SK-N-SH (cell line): Measurements from ENCODE around the gene BABAM1. TPM values are rescaled to one million over a fixed set of nuclear protein-coding genes. Genes with fewer than 3 reads are reported as not detected.
A peak's percentile ranks its signal among the peaks of the same experiment; 100 is the strongest.

ENCODE experiments used
- CTCF ChIA-PET: fragments of 300-600, 350-600 bp; formaldehyde crosslinking; extraction: SDS; loops from one replicate; lab custom pipeline; 2021; lab: Yijun Ruan, JAX
- POLR2A ChIA-PET: fragments of 350-600 bp; sonication (Branson Sonifier 250); formaldehyde crosslinking; extraction: SDS; loops from one replicate; lab custom pipeline; 2020; ENCODE audit warnings: antibody characterized with exemption, inconsistent platforms; lab: Yijun Ruan, JAX
- DNase-seq: peaks from one replicate; pipeline ENCODE4 v3.0.0; 2012
- H2AFZ ChIP-seq: fragments of 200-600 bp; sonication (generic); 2 replicates; pipeline ENCODE4 v1.8.1; 2016; ENCODE audit warnings: antibody characterized with exemption, mild to moderate bottlenecking, low read depth
- H3F3A ChIP-seq: fragments of 200-600 bp; sonication (generic); replicated peaks from 2 replicates; pipeline ENCODE3; 2016; ENCODE audit warnings: antibody characterized with exemption, mild to moderate bottlenecking; ENCODE audit not compliant: insufficient read depth
- H3K27ac ChIP-seq, 2 experiments: fragments of 200-500 bp in 1 of 2; fragments of 200-600 bp in 1 of 2; sonication (Bioruptor generic) in 1 of 2; sonication (generic), shearing (Covaris generic) in 1 of 2; 2 replicates each; pipeline versions ENCODE4 v1.5.1 to v1.6.1; 2014 to 2016; ENCODE audit warnings: low read depth in 2 of 2, inconsistent platforms in 1 of 2, low read length in 1 of 2, mild to moderate bottlenecking in 1 of 2, mixed read lengths in 1 of 2
- H3K27me3 ChIP-seq: fragments of 200-600 bp; sonication (generic), shearing (Covaris generic); 2 replicates; pipeline ENCODE4 v1.6.1; 2016; ENCODE audit warnings: mixed run types; ENCODE audit not compliant: insufficient read depth
- H3K36me3 ChIP-seq, 2 experiments: fragments of 200-500 bp in 1 of 2; fragments of 200-600 bp in 1 of 2; sonication (Bioruptor generic) in 1 of 2; sonication (generic) in 1 of 2; replicated peaks in 1 of 2; 2 replicates each; pipeline versions ENCODE3 to v1.5.1; 2014 to 2016; ENCODE audit warnings: low read length in 1 of 2, mild to moderate bottlenecking in 1 of 2; ENCODE audit not compliant: insufficient read depth in 2 of 2, control insufficient read depth in 1 of 2
- H3K4me1 ChIP-seq, 2 experiments: fragments of 200-500 bp in 1 of 2; fragments of 200-600 bp in 1 of 2; sonication (Bioruptor generic) in 1 of 2; sonication (generic), shearing (Covaris generic) in 1 of 2; 2 replicates each; pipeline versions ENCODE4 v1.5.1 to v1.6.1; 2014 to 2016; ENCODE audit warnings: low read depth in 1 of 2, low read length in 1 of 2, mixed run types in 1 of 2; ENCODE audit not compliant: insufficient read depth in 2 of 2, control insufficient read depth in 1 of 2
- H3K4me2 ChIP-seq: fragments of 200-600 bp; sonication (generic), shearing (Covaris generic); 2 replicates; pipeline ENCODE4 v1.6.1; 2017; ENCODE audit warnings: mixed run types
- H3K4me3 ChIP-seq, 2 experiments: fragments of 200-500 bp in 1 of 2; fragments of 200-600 bp in 1 of 2; sonication (Bioruptor generic) in 1 of 2; sonication (generic), shearing (Covaris generic) in 1 of 2; 2 replicates each; pipeline versions ENCODE4 v1.5.1 to v1.8.1; 2014 to 2016; ENCODE audit warnings: low read depth in 2 of 2, inconsistent platforms in 1 of 2, low read length in 1 of 2, mild to moderate bottlenecking in 1 of 2, mixed read lengths in 1 of 2, moderate library complexity in 1 of 2
- H3K79me2 ChIP-seq: fragments of 200-600 bp; sonication (generic); 2 replicates; pipeline ENCODE4 v1.8.1; 2017; ENCODE audit warnings: mild to moderate bottlenecking; ENCODE audit not compliant: insufficient read depth
- H3K9ac ChIP-seq: fragments of 200-600 bp; sonication (generic); 2 replicates; pipeline ENCODE4 v1.6.1; 2017; ENCODE audit warnings: mixed run types
- H3K9me2 ChIP-seq: fragments of 200-600 bp; sonication (generic); 2 replicates; pipeline ENCODE4 v1.6.1; 2017; ENCODE audit warnings: mixed run types
- H3K9me3 ChIP-seq: fragments of 200-600 bp; sonication (generic); 2 replicates; pipeline ENCODE4 v1.6.1; 2017; ENCODE audit warnings: mixed run types, mild to moderate bottlenecking, moderate library complexity
- H4K20me1 ChIP-seq: fragments of 200-600 bp; sonication (generic); 2 replicates; pipeline ENCODE4 v1.6.1; 2017; ENCODE audit warnings: mild to moderate bottlenecking, mixed run types; ENCODE audit not compliant: insufficient read depth
- CTCF ChIP-seq: fragments of 200-600 bp; sonication (generic); IDR thresholded peaks from 2 replicates; pipeline ENCODE4 v1.6.1; 2017; ENCODE audit warnings: antibody characterized with exemption, mild to moderate bottlenecking, moderate library complexity
- EZH2phosphoT487 ChIP-seq: fragments of 200-600 bp; sonication (generic); IDR thresholded peaks from 2 replicates; pipeline ENCODE4 v1.6.1; 2017; ENCODE audit warnings: low read depth, mixed run types, mild to moderate bottlenecking, antibody characterized with exemption, moderate library complexity, borderline replicate concordance
- FOSL2 ChIP-seq: IDR thresholded peaks from 2 replicates; pipeline ENCODE4 v1.4.0; 2012; ENCODE audit warnings: low read depth, mild to moderate bottlenecking, moderate library complexity, borderline replicate concordance
- FOXJ3 ChIP-seq: sonication (generic); formaldehyde crosslinking; IDR thresholded peaks from 2 replicates; pipeline ENCODE4 v1.5.1; 2020; ENCODE audit warnings: mild to moderate bottlenecking, missing genetic modification reagents
- GABPA ChIP-seq: IDR thresholded peaks from 2 replicates; pipeline ENCODE4 v1.4.0; 2012; ENCODE audit warnings: low read depth, mild to moderate bottlenecking
- JUND ChIP-seq: IDR thresholded peaks from 2 replicates; pipeline ENCODE4 v1.4.0; 2012
- MAX ChIP-seq: IDR thresholded peaks from 2 replicates; pipeline ENCODE4 v1.4.0; 2012; ENCODE audit warnings: low read depth
- MEF2A ChIP-seq: IDR thresholded peaks from 2 replicates; pipeline ENCODE4 v1.4.0; 2012; ENCODE audit warnings: low read depth, borderline replicate concordance
- MXI1 ChIP-seq: IDR thresholded peaks from 2 replicates; pipeline ENCODE4 v1.6.1; 2012; ENCODE audit warnings: mild to moderate bottlenecking, low read depth, low read length, improper control_type of control experiment
- POLR2AphosphoS5 ChIP-seq: IDR thresholded peaks from 2 replicates; pipeline ENCODE4 v1.6.1; 2012; ENCODE audit warnings: low read depth, low read length
- RFX5 ChIP-seq: IDR thresholded peaks from 2 replicates; pipeline ENCODE4 v1.6.1; 2012; ENCODE audit warnings: mild to moderate bottlenecking, improper control_type of control experiment, low read length
- RXRA ChIP-seq: IDR thresholded peaks from 2 replicates; pipeline ENCODE4 v1.4.0; 2012; ENCODE audit warnings: low read depth, mild to moderate bottlenecking, borderline replicate concordance
- SIN3A ChIP-seq: IDR thresholded peaks from 2 replicates; pipeline ENCODE4 v1.6.1; 2012; ENCODE audit warnings: low read depth, mild to moderate bottlenecking, low read length, moderate library complexity, borderline replicate concordance
- SMC3 ChIP-seq: IDR thresholded peaks from 2 replicates; pipeline ENCODE4 v1.6.1; 2012; ENCODE audit warnings: low read depth, low read length, improper control_type of control experiment
- TEAD4 ChIP-seq: IDR thresholded peaks from 2 replicates; pipeline ENCODE4 v1.4.0; 2012; ENCODE audit warnings: mild to moderate bottlenecking, borderline replicate concordance; ENCODE audit not compliant: insufficient read depth
- USF2 ChIP-seq: fragments of 150-350 bp; IDR thresholded peaks from 2 replicates; pipeline ENCODE4 v1.6.1; 2017; ENCODE audit warnings: antibody characterized with exemption, low read length, low read depth, borderline replicate concordance
- YY1 ChIP-seq: IDR thresholded peaks from 2 replicates; pipeline ENCODE4 v1.4.0; 2012; ENCODE audit warnings: low read depth, mild to moderate bottlenecking
- WGBS: methylation state at CpG from one replicate; pipeline ENCODE4 v1.1.6; 2017; ENCODE audit warnings: low lambda C conversion rate; 5-methylcytosine and 5-hydroxymethylcytosine counted together
- polyA plus RNA-seq, 3 experiments: library from polyadenylated mRNA; depleted of rRNA; stranded (reverse); fragments of >200 nt; gene quantifications; 2 replicates each; pipeline ENCODE4 v1.2.3, GENCODE V29; 2012
- TF ChIP-seq, protein P1 (sequence below): IDR thresholded peaks from 2 replicates; pipeline ENCODE4 v1.4.0; 2012; ENCODE audit warnings: low read depth, borderline replicate concordance

Gene BABAM1
- polyA plus RNA-seq, 1 of the 3 experiments (the other 2 are of a cell fraction) = 192 TPM

- no peak overlapping the region for H3K27ac ChIP-seq
- no peaks in the 10 kb centered on the region for H3K9me3 ChIP-seq
- H3F3A ChIP-seq = peaks cover 22% of the 10 kb centered on the region
- H3K4me3 ChIP-seq = no peak overlapping the region
- 97% methylated on average over 11 of the region's 51 CpGs for WGBS
- H2AFZ ChIP-seq = no peak overlapping the region
- H3K4me1 ChIP-seq = peaks cover 12 to 27% of the 10 kb centered on the region in 2 experiments; a peak in 3 of 4 replicates
- no peak overlapping the region for H3K9ac ChIP-seq
- H3K4me2 ChIP-seq = no peak overlapping the region
- TF ChIP-seq EZH2phosphoT487 (no peak), RFX5 (no peak), MEF2A (no peak), FOXJ3 (CRISPR knock-in tag) (no peak), JUND (no peak), MAX (no peak), FOSL2 (no peak), RXRA (no peak)
- H4K20me1 ChIP-seq = no peaks in the 10 kb centered on the region
- CTCF ChIA-PET = interaction anchor here (1.0 kb wide), 1 partner anchor 147 kb away, joined by 3 read pairs; the partner anchor contains the start of gene TMEM221
- POLR2A ChIA-PET = interaction anchor here (2.2 kb wide), 1 partner anchor 32 kb away, joined by 4 read pairs; no protein-coding TSS in a partner anchor
- peaks cover 2% of the 10 kb centered on the region; the same call in 1 of the 2 replicates for H3K79me2 ChIP-seq
- no peaks in the 10 kb centered on the region for H3K9me2 ChIP-seq
- no peaks in the 10 kb centered on the region for H3K27me3 ChIP-seq
- H3K36me3 ChIP-seq = peaks cover 0 to 3% of the 10 kb centered on the region in 2 experiments
- no peak for DNase-seq
Measured at GRCh38 chr19:17300992-17301619, 33.9 kb downstream of the BABAM1 start.

DNA sequence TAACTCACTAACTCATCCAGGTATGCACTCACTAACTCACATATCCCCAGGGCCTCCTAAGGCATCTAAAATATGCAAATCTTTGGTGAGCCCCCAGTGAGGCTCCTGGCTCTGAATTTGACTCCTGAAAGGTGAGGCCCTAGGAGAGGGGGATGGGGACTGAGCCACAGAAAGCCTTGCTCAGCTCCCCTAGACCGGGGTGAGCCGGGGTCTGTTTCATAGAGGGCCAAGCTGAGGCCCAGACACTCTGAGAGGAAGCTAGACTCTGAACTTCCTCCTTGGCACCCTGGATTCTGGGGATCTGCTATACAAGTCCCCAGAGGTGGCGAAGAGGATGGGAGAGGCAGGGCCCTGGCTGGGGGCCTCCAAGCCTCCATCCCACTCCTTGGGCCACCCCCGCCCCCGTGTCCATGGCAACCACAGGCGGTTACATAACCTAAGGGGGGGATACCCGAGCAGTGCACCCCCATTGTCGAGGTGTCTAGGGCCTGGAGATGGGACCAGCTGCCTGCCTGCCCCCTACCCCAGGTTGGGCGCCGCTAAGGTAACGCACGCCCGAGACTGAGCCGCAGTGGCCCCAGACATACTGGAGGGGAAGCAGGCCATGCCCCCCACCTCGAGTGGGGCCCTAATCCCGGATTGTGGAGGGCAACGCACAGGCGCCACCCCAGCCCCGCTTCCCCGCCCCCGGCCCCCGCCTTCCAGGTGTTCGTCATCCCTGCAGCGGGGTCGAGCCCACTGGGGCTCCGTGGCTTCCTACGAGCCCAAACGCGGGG lies 35.3 kb downstream of the BABAM1 start:
- Histone ChIP-seq H3F3A (peaks cover 18% of the 10 kb centered on the region), H3K36me3 (peaks cover 0 to 3% of the 10 kb centered on the region in 2 experiments), H3K9ac (peak overlapping the region; percentile 71), H3K9me2 (no peaks in the 10 kb centered on the region), H3K79me2 (peaks cover 17% of the 10 kb centered on the region), H2AFZ (peak overlapping the region; percentile 82), H3K4me1 (peaks cover 12 to 27% of the 10 kb centered on the region in 2 experiments; a peak in 3 of 4 replicates), H4K20me1 (no peaks in the 10 kb centered on the region), H3K27me3 (no peaks in the 10 kb centered on the region), H3K9me3 (no peaks in the 10 kb centered on the region), H3K4me3 (peak overlapping the region; percentile 72 to 73), H3K27ac (peak overlapping the region in 1 of 2 experiments; percentile 77; a peak in 2 of 4 replicates), H3K4me2 (peak overlapping the region; percentile 87)
- ChIA-PET POLR2A (interaction anchor here (2.2 kb wide), 1 partner anchor 31 kb away, joined by 4 read pairs; no protein-coding TSS in a partner anchor), CTCF (interaction anchor here (0.6 to 2.5 kb wide), 3 partner anchors 9 to 44 kb away, joined by 3 to 17 read pairs (median 4); no protein-coding TSS in a partner anchor)
- DNase-seq = no peak
- no peak for TF ChIP-seq SMC3
- no peak for TF ChIP-seq CTCF
- no peak for TF ChIP-seq SIN3A
- no peak for TF ChIP-seq USF2
- TF ChIP-seq JUND = no peak
- no peak for TF ChIP-seq MXI1
- no peak for TF ChIP-seq GABPA
- TF ChIP-seq, protein P1, sequence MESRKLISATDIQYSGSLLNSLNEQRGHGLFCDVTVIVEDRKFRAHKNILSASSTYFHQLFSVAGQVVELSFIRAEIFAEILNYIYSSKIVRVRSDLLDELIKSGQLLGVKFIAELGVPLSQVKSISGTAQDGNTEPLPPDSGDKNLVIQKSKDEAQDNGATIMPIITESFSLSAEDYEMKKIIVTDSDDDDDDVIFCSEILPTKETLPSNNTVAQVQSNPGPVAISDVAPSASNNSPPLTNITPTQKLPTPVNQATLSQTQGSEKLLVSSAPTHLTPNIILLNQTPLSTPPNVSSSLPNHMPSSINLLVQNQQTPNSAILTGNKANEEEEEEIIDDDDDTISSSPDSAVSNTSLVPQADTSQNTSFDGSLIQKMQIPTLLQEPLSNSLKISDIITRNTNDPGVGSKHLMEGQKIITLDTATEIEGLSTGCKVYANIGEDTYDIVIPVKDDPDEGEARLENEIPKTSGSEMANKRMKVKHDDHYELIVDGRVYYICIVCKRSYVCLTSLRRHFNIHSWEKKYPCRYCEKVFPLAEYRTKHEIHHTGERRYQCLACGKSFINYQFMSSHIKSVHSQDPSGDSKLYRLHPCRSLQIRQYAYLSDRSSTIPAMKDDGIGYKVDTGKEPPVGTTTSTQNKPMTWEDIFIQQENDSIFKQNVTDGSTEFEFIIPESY = no peak
- no peak for TF ChIP-seq POLR2AphosphoS5
- TF ChIP-seq TEAD4 = no peak
- no peak for TF ChIP-seq YY1
- TF ChIP-seq EZH2phosphoT487 = no peak
- no peak for TF ChIP-seq RXRA
- 43% methylated on average over 6 of the region's 29 CpGs for WGBS
